Liver (tissue), 9 donors: ENCODE measurements around the gene PFDN2. TPM values are rescaled to one million over a fixed set of nuclear protein-coding genes. Genes with fewer than 3 reads are reported as not detected.

Experiments used
- DNase-seq: peaks from one replicate; pipeline ENCODE4 v3.0.0-alpha.2; 2017; ENCODE audit warnings: low spot score
- H3K27ac ChIP-seq, 2 donors: one replicate each; pipeline ENCODE4 v1.7.0; 2013; ENCODE audit warnings: inconsistent platforms in 2 of 2, low read length in 2 of 2, control low read depth in 1 of 2, low read depth in 1 of 2, mild to moderate bottlenecking in 1 of 2
- H3K27me3 ChIP-seq, 4 donors: one replicate each; pipeline versions ENCODE4 v1.6.1 to v1.7.0; 2013; ENCODE audit warnings: low read length in 3 of 4, inconsistent platforms in 1 of 4, mild to moderate bottlenecking in 1 of 4, moderate library complexity in 1 of 4; ENCODE audit not compliant: control insufficient read depth in 4 of 4, insufficient read depth in 4 of 4
- H3K36me3 ChIP-seq, 4 donors: one replicate each; pipeline versions ENCODE4 v1.6.1 to v1.7.0; 2013; ENCODE audit warnings: low read length in 3 of 4, mild to moderate bottlenecking in 3 of 4, low read depth in 1 of 4, moderate library complexity in 1 of 4; ENCODE audit not compliant: control insufficient read depth in 4 of 4, insufficient read depth in 3 of 4
- H3K4me1 ChIP-seq, 4 donors: one replicate each; pipeline versions ENCODE4 v1.6.1 to v1.7.0; 2013; ENCODE audit warnings: low read length in 3 of 4, mild to moderate bottlenecking in 3 of 4, moderate library complexity in 1 of 4; ENCODE audit not compliant: control insufficient read depth in 4 of 4, insufficient read depth in 4 of 4
- H3K4me3 ChIP-seq, 3 donors: one replicate each; pipeline versions ENCODE4 v1.6.1 to v1.7.0; 2013; ENCODE audit warnings: low read length in 3 of 3, control low read depth in 1 of 3, low read depth in 1 of 3, mild to moderate bottlenecking in 1 of 3
- H3K9ac ChIP-seq, 2 donors: one replicate each; pipeline ENCODE4 v1.7.0; 2013; ENCODE audit warnings: low read length in 2 of 2, mild to moderate bottlenecking in 2 of 2, moderate library complexity in 2 of 2, control low read depth in 1 of 2, low read depth in 1 of 2
- H3K9me3 ChIP-seq, 4 donors: one replicate each; pipeline versions ENCODE4 v1.6.1 to v1.7.0; 2013; ENCODE audit warnings: low read length in 3 of 4; ENCODE audit not compliant: control insufficient read depth in 4 of 4
- ATF3 ChIP-seq: IDR thresholded peaks from 2 replicates; pipeline ENCODE4 v1.6.1; 2016; ENCODE audit warnings: antibody characterized with exemption
- CTCF ChIP-seq: fragments of 150-350 bp; IDR thresholded peaks from 2 replicates; pipeline ENCODE4 v1.5.1; 2017; ENCODE audit warnings: improper control_type of control experiment, low read depth, low read length; ENCODE audit not compliant: missing input control
- EGR1 ChIP-seq, 2 donors: IDR thresholded peaks; 2 replicates each; pipeline ENCODE4 v1.6.1; 2016 to 2018; ENCODE audit warnings: antibody characterized with exemption in 2 of 2, low read depth in 2 of 2
- FOXA1 ChIP-seq: IDR thresholded peaks from 2 replicates; pipeline ENCODE4 v1.6.1; 2016; ENCODE audit warnings: antibody characterized with exemption
- FOXA2 ChIP-seq: IDR thresholded peaks from 2 replicates; pipeline ENCODE4 v1.6.1; 2016; ENCODE audit warnings: antibody characterized with exemption
- GABPA ChIP-seq, 2 donors: IDR thresholded peaks in 1 of 2; conservative IDR thresholded peaks in 1 of 2; 2 replicates each; pipeline ENCODE4 v1.6.1; 2016; ENCODE audit warnings: antibody characterized with exemption in 2 of 2, mild to moderate bottlenecking in 1 of 2, moderate library complexity in 1 of 2
- HNF4A ChIP-seq, 2 donors: conservative IDR thresholded peaks; 2 replicates each; pipeline ENCODE4 v1.6.1; 2016; ENCODE audit warnings: antibody characterized with exemption in 2 of 2, mild to moderate bottlenecking in 2 of 2
- HNF4G ChIP-seq: IDR thresholded peaks from 2 replicates; pipeline ENCODE4 v1.6.1; 2016; ENCODE audit warnings: antibody characterized with exemption
- MAX ChIP-seq: IDR thresholded peaks from 2 replicates; pipeline ENCODE4 v1.6.1; 2016; ENCODE audit warnings: antibody characterized with exemption
- NR2F2 ChIP-seq: IDR thresholded peaks from 2 replicates; pipeline ENCODE4 v1.6.1; 2016; ENCODE audit warnings: antibody characterized with exemption
- RAD21 ChIP-seq, 2 donors: IDR thresholded peaks; 2 replicates each; pipeline ENCODE4 v1.6.1; 2016; ENCODE audit warnings: antibody characterized with exemption in 2 of 2, mild to moderate bottlenecking in 2 of 2
- REST ChIP-seq: IDR thresholded peaks from 2 replicates; pipeline ENCODE4 v1.6.1; 2016; ENCODE audit warnings: antibody characterized with exemption, mild to moderate bottlenecking
- RXRA ChIP-seq, 2 donors: IDR thresholded peaks; 2 replicates each; pipeline ENCODE4 v1.6.1; 2017 to 2018; ENCODE audit warnings: antibody characterized with exemption in 2 of 2, mild to moderate bottlenecking in 1 of 2
- SP1 ChIP-seq: IDR thresholded peaks from 2 replicates; pipeline ENCODE4 v1.6.1; 2018; ENCODE audit warnings: antibody characterized with exemption, mild to moderate bottlenecking
- TAF1 ChIP-seq: conservative IDR thresholded peaks from 2 replicates; pipeline ENCODE4 v1.6.1; 2016; ENCODE audit warnings: antibody characterized with exemption, mild to moderate bottlenecking
- YY1 ChIP-seq: IDR thresholded peaks from 2 replicates; pipeline ENCODE4 v1.6.1; 2016; ENCODE audit warnings: antibody characterized with exemption, mild to moderate bottlenecking
- ZBTB33 ChIP-seq: IDR thresholded peaks from 2 replicates; pipeline ENCODE4 v1.6.1; 2016; ENCODE audit warnings: antibody characterized with exemption
- WGBS: extraction: QIAGEN DNeasy Blood & Tissue Kit; methylation state at CpG from one replicate; pipeline ENCODE4 v1.1.7; 2013; 5-methylcytosine and 5-hydroxymethylcytosine counted together
- polyA plus RNA-seq, 2 donors: library from polyadenylated mRNA; stranded (reverse) in 1 of 2; unstranded in 1 of 2; fragments of 200-250 nt in 1 of 2; fragments of >200 nt in 1 of 2; fragmentation: Nextera tagmentation in 1 of 2; extraction: Ambion mirVana in 1 of 2; gene quantifications; one replicate each; pipeline versions ENCODE4 v1.2.1 to v1.2.3, GENCODE V29; 2013 to 2015
- total RNA-seq, 2 donors: library from RNA; depleted of rRNA; stranded (reverse); fragments of >200 nt; gene quantifications; one replicate each; pipeline ENCODE4 v1.2.3, GENCODE V29; 2014
- donor health status: healthy.
- donor health status: healthy.
- donor health status: healthy.
- donor health status: healthy.
- donor health status: healthy.

Gene PFDN2
- total and polyA plus RNA-seq, 4 donors, result 12.4 to 61.9 (median 34.0) TPM

- TF ChIP-seq EGR1 (IDR thresholded peaks at IDR 0.05; ENCODE audit: low read depth in 2 of 2) (no peak), FOXA2 (no peak), RAD21 (IDR thresholded peaks at IDR 0.05) (no peak), RXRA (IDR thresholded peaks at IDR 0.05) (no peak), MAX (no peak), HNF4A (conservative IDR thresholded peaks at IDR 0.05) (no peak), ATF3 (no peak), NR2F2 (no peak), SP1 (no peak), YY1 (no peak)
These were observed 38.3 kb downstream of the PFDN2 start (continued) for GRCh38 chr1:161079436-161080110.

GRCh38 chr1:161077426-161077825, 40.4 kb downstream of the PFDN2 start:
- TF ChIP-seq RXRA (IDR thresholded peaks at IDR 0.05), result no peak
- no peak for TF ChIP-seq MAX
- no peak for TF ChIP-seq YY1
- no peak for TF ChIP-seq ATF3
- no peak for TF ChIP-seq EGR1 (IDR thresholded peaks at IDR 0.05; ENCODE audit: low read depth in 2 of 2)
- no peak for TF ChIP-seq ZBTB33
- TF ChIP-seq CTCF, result no peak
- TF ChIP-seq TAF1, result no peak
- TF ChIP-seq HNF4G, result no peak
- no peak for TF ChIP-seq FOXA2
- no peak for TF ChIP-seq RAD21 (IDR thresholded peaks at IDR 0.05)
- no peak for TF ChIP-seq REST
- TF ChIP-seq FOXA1, result no peak
- TF ChIP-seq NR2F2, result no peak
- TF ChIP-seq GABPA (IDR thresholded peaks at IDR 0.05 in 1 of 2, conservative IDR thresholded peaks at IDR 0.05 in 1 of 2), result no peak
- TF ChIP-seq SP1, result no peak
- Histone ChIP-seq H3K27me3 (no peaks in the 10 kb centered on the region), H3K36me3 (no peaks in the 10 kb centered on the region), H3K4me3 (no peak overlapping the region), H3K4me1 (no peaks in the 10 kb centered on the region), H3K27ac (no peak overlapping the region), H3K9me3 (no peaks in the 10 kb centered on the region), H3K9ac (no peak overlapping the region)
- WGBS, result 73% methylated on average over 9 of the region's 9 CpGs
- DNase-seq, result no peak
